IMR-90 (cell line): ENCODE measurements around the gene CHST8. TPM values are rescaled to one million over a fixed set of nuclear protein-coding genes. Genes with fewer than 3 reads are reported as not detected.

Experiments
- ATAC-seq: fragments of 200-7000 bp; cut with Tn5 transposase; 2 replicates; pipeline ENCODE4 v1.9.1; 2020; ENCODE audit warnings: low read depth, mild to moderate bottlenecking, moderate library complexity
- BruUV-seq: library from RNA; stranded (reverse); fragments of 400-500 nt; replicated peaks from 2 replicates; lab custom pipeline; 2021; lab: Mats Ljungman, UMichigan
- CTCF ChIA-PET: fragments of 300-600 bp; formaldehyde crosslinking; extraction: SDS; loops from one replicate; lab custom pipeline; 2021; ENCODE audit warnings: antibody characterized with exemption; lab: Yijun Ruan, JAX
- POLR2A ChIA-PET: fragments of 300-600 bp; sonication (Branson Sonifier 250); formaldehyde crosslinking; loops from one replicate; lab custom pipeline; 2022; ENCODE audit warnings: antibody characterized with exemption; ENCODE audit not compliant: unreplicated experiment; lab: Charles Lee
- DNase-seq: peaks from one replicate; pipeline ENCODE4 v3.0.0; 2013
- H2AFZ ChIP-seq: replicated peaks from 2 replicates; pipeline ENCODE3; 2013; ENCODE audit warnings: low read length, mild to moderate bottlenecking; ENCODE audit not compliant: poor library complexity
- H2AK5ac ChIP-seq: 2 replicates; pipeline ENCODE4 v1.6.1; 2013; ENCODE audit warnings: low read depth, low read length, inconsistent platforms
- H2AK9ac ChIP-seq: replicated peaks from 2 replicates; pipeline ENCODE3; 2013; ENCODE audit warnings: mild to moderate bottlenecking, low read depth, low read length, moderate library complexity; ENCODE audit not compliant: poor library complexity
- H2BK120ac ChIP-seq: 2 replicates; pipeline ENCODE4 v1.6.1; 2013; ENCODE audit warnings: low read depth, low read length, inconsistent platforms
- H2BK15ac ChIP-seq: 3 replicates; pipeline ENCODE4 v1.6.1; 2013; ENCODE audit warnings: low read depth, low read length, inconsistent platforms
- H2BK20ac ChIP-seq: 2 replicates; pipeline ENCODE4 v1.6.1; 2013; ENCODE audit warnings: low read depth, mild to moderate bottlenecking, inconsistent platforms, low read length, moderate library complexity
- H2BK5ac ChIP-seq: 2 replicates; pipeline ENCODE4 v1.6.1; 2013; ENCODE audit warnings: mild to moderate bottlenecking, low read depth, low read length, inconsistent platforms; ENCODE audit not compliant: poor library complexity, severe bottlenecking
- H3K14ac ChIP-seq: replicated peaks from 2 replicates; pipeline ENCODE4 v1.6.1; 2013; ENCODE audit warnings: low read depth, low read length, inconsistent platforms
- H3K18ac ChIP-seq: 2 replicates; pipeline ENCODE4 v1.6.1; 2013; ENCODE audit warnings: low read depth, low read length, control low read depth
- H3K23ac ChIP-seq: 2 replicates; pipeline ENCODE4 v1.6.1; 2013; ENCODE audit warnings: low read depth, low read length, inconsistent platforms
- H3K27ac ChIP-seq: 2 replicates; pipeline ENCODE4 v1.5.1; 2013; ENCODE audit warnings: mild to moderate bottlenecking, control low read depth, low read length; ENCODE audit not compliant: insufficient read depth
- H3K27me3 ChIP-seq: 2 replicates; pipeline ENCODE4 v1.6.1; 2013; ENCODE audit warnings: low read length; ENCODE audit not compliant: control insufficient read depth, insufficient read depth
- H3K36me3 ChIP-seq: 2 replicates; pipeline ENCODE4 v1.6.1; 2013; ENCODE audit warnings: low read length, mixed read lengths; ENCODE audit not compliant: control insufficient read depth, insufficient read depth
- H3K4ac ChIP-seq: 2 replicates; pipeline ENCODE4 v1.6.1; 2013; ENCODE audit warnings: low read depth, low read length, inconsistent platforms
- H3K4me1 ChIP-seq: 2 replicates; pipeline ENCODE4 v1.6.1; 2013; ENCODE audit warnings: low read length, mixed read lengths; ENCODE audit not compliant: control insufficient read depth, insufficient read depth
- H3K4me2 ChIP-seq: 2 replicates; pipeline ENCODE4 v1.6.1; 2013; ENCODE audit warnings: low read depth, mild to moderate bottlenecking, control low read depth, low read length, moderate library complexity
- H3K4me3 ChIP-seq: 2 replicates; pipeline ENCODE4 v1.5.1; 2013; ENCODE audit warnings: low read depth, mild to moderate bottlenecking, control low read depth, low read length, moderate library complexity; ENCODE audit not compliant: insufficient read depth
- H3K56ac ChIP-seq: 2 replicates; pipeline ENCODE4 v1.6.1; 2013; ENCODE audit warnings: low read length, inconsistent platforms; ENCODE audit not compliant: insufficient read depth; ENCODE audit errors: extremely low read depth
- H3K79me1 ChIP-seq, 2 experiments: 2 replicates each; pipeline ENCODE4 v1.6.1; 2013; ENCODE audit warnings: low read length in 2 of 2, inconsistent platforms in 1 of 2, low read depth in 1 of 2
- H3K9ac ChIP-seq: 2 replicates; pipeline ENCODE4 v1.6.1; 2013; ENCODE audit warnings: low read depth, low read length, control low read depth
- H3K9me1 ChIP-seq: 2 replicates; pipeline ENCODE4 v1.6.1; 2013; ENCODE audit warnings: low read length, inconsistent platforms; ENCODE audit not compliant: insufficient read depth
- H3K9me3 ChIP-seq: 2 replicates; pipeline ENCODE4 v1.6.1; 2013; ENCODE audit warnings: low read length; ENCODE audit not compliant: control insufficient read depth, insufficient read depth
- H4K20me1 ChIP-seq: 2 replicates; pipeline ENCODE4 v1.6.1; 2013; ENCODE audit warnings: low read length, inconsistent platforms; ENCODE audit not compliant: insufficient read depth
- H4K5ac ChIP-seq: 2 replicates; pipeline ENCODE4 v1.6.1; 2013; ENCODE audit warnings: mild to moderate bottlenecking, low read depth, low read length, control low read depth
- H4K8ac ChIP-seq, 2 experiments: 2 replicates each; pipeline ENCODE4 v1.6.1; 2013; ENCODE audit warnings: low read depth in 2 of 2, low read length in 2 of 2, control low read depth in 1 of 2, inconsistent platforms in 1 of 2
- H4K91ac ChIP-seq: 2 replicates; pipeline ENCODE4 v1.6.1; 2013; ENCODE audit warnings: low read depth, low read length, inconsistent platforms; ENCODE audit not compliant: insufficient read depth
- CHD1 ChIP-seq: IDR thresholded peaks from 2 replicates; pipeline ENCODE4 v1.6.1; 2012; ENCODE audit warnings: low read depth, low read length, improper control_type of control experiment
- CTCF ChIP-seq: conservative IDR thresholded peaks from 2 replicates; pipeline ENCODE4 v1.5.1; 2012; ENCODE audit warnings: mild to moderate bottlenecking, low read depth, low read length, improper control_type of control experiment
- MAFK ChIP-seq: IDR thresholded peaks from 2 replicates; pipeline ENCODE4 v1.6.1; 2012; ENCODE audit warnings: low read depth, low read length, improper control_type of control experiment
- MAZ ChIP-seq: IDR thresholded peaks from 2 replicates; pipeline ENCODE4 v1.6.1; 2012; ENCODE audit warnings: low read depth, mild to moderate bottlenecking, low read length, improper control_type of control experiment, moderate library complexity, borderline replicate concordance
- MXI1 ChIP-seq: IDR thresholded peaks from 2 replicates; pipeline ENCODE4 v1.6.1; 2012; ENCODE audit warnings: low read depth, mild to moderate bottlenecking, low read length, moderate library complexity, borderline replicate concordance
- RAD21 ChIP-seq: IDR thresholded peaks from 2 replicates; pipeline ENCODE4 v1.6.1; 2012; ENCODE audit warnings: low read length, improper control_type of control experiment
- RFX5 ChIP-seq: IDR thresholded peaks from 2 replicates; pipeline ENCODE4 v1.8.0; 2012; ENCODE audit warnings: low read depth, mild to moderate bottlenecking, low read length, moderate library complexity
- WGBS, 2 experiments: methylation state at CpG; one replicate each; pipeline versions ENCODE4 v1.1.5 to v1.1.7; 2013; ENCODE audit warnings: missing lambda C conversion rate in 2 of 2; ENCODE audit not compliant: insufficient read length in 1 of 2; ENCODE audit errors: extremely low coverage in 2 of 2; 5-methylcytosine and 5-hydroxymethylcytosine counted together
- dilution Hi-C: fragments of 300-500 bp; cut with HindIII; formaldehyde crosslinking; loops from one replicate; pipeline ENCODE4 v1.14.3; 2018; ENCODE audit warnings: low sequenced_read_pairs; ENCODE audit not compliant: unreplicated experiment
- in situ Hi-C: fragments of 300-500 bp; cut with MboI; formaldehyde crosslinking; loops from 3 replicates; pipeline ENCODE4 v1.14.3; 2019; ENCODE audit warnings: low sequenced_read_pairs, inconsistent platforms, mixed read lengths
- intact Hi-C: fragments of 100-400 bp; cut with micrococcal nuclease; formaldehyde crosslinking; loops from 2 replicates; pipeline ENCODE4 v1.10.0; 2022
- polyA plus RNA-seq, 3 experiments: library from polyadenylated mRNA; depleted of rRNA; stranded (reverse); fragments of >200 nt; gene quantifications; 2 replicates each; pipeline ENCODE4 v1.2.3, GENCODE V29; 2012; ENCODE audit warnings: low replicate concordance in 1 of 3
- total RNA-seq: library from RNA; depleted of rRNA; stranded (reverse); fragments of >200 nt; gene quantifications from 2 replicates; pipeline ENCODE4 v1.2.3, GENCODE V29; 2012

The CHST8 gene
- total and polyA plus RNA-seq, 2 of the 4 experiments (the other 2 are of a cell fraction): not detected

- dilution Hi-C loops (no loop called here), intact Hi-C loops (no loop called here), in situ Hi-C loops (no loop called here)
- Histone ChIP-seq H3K9ac (no peak overlapping the region), H3K9me3 (no peaks in the 10 kb centered on the region), H3K14ac (no peak overlapping the region), H3K27me3 (no peaks in the 10 kb centered on the region), H2AK9ac (no peak overlapping the region), H3K4me3 (no peak overlapping the region), H2AK5ac (no peak overlapping the region), H3K79me1 (no peaks in the 10 kb centered on the region), H3K23ac (no peak overlapping the region), H4K5ac (no peak overlapping the region), H3K4me1 (no peaks in the 10 kb centered on the region), H4K8ac (no peak overlapping the region), H3K18ac (no peak overlapping the region), H2BK15ac (no peak overlapping the region), H4K20me1 (no peaks in the 10 kb centered on the region), H3K56ac (no peak overlapping the region), H2BK120ac (no peak overlapping the region), H4K91ac (no peak overlapping the region), H2AFZ (no peak overlapping the region), H3K36me3 (no peaks in the 10 kb centered on the region), H2BK5ac (no peak overlapping the region), H3K9me1 (no peaks in the 10 kb centered on the region), H3K4me2 (no peak overlapping the region), H2BK20ac (no peak overlapping the region), H3K27ac (no peak overlapping the region), H3K4ac (no peak overlapping the region)
- ChIA-PET POLR2A (no interaction called here), CTCF (no interaction called here)
- no peak for DNase-seq
- WGBS, 2 experiments: 0% methylated on average over 1 of the region's 6 CpGs; no CpG with 5 or more reads in 1 of the 2 experiments
- no TSS peak for BruUV-seq
- TF ChIP-seq CTCF (no peak), RFX5 (no peak), RAD21 (no peak), CHD1 (no peak), MXI1 (no peak), MAFK (no peak), MAZ (no peak)
- ATAC-seq: no peak
Measured at GRCh38 chr19:33647146-33647545, 25.4 kb downstream of the CHST8 start.
